Osteoblast (primary cell): ENCODE measurements around the gene ACOT8. TPM values are rescaled to one million over a fixed set of nuclear protein-coding genes. Genes with fewer than 3 reads are reported as not detected.
"Not testable (repeated sequence)": the region's sequence is repeated elsewhere in the genome, so short reads cannot be mapped to it uniquely, and the experiment has no call there.

Experiments used
- DNase-seq: peaks from one replicate; pipeline ENCODE4 v3.0.0; 2011; ENCODE audit warnings: low spot score, mixed read lengths; ENCODE audit not compliant: insufficient read length; ENCODE audit errors: missing footprints
- H2AFZ ChIP-seq: 2 replicates; pipeline ENCODE4 v1.6.0; 2011; ENCODE audit warnings: mild to moderate bottlenecking, low read length
- H3K27ac ChIP-seq: 2 replicates; pipeline ENCODE4 v1.5.1; 2011; ENCODE audit warnings: mild to moderate bottlenecking, low read depth, low read length, moderate library complexity
- H3K27me3 ChIP-seq: 2 replicates; pipeline ENCODE4 v1.6.0; 2012; ENCODE audit warnings: mild to moderate bottlenecking, control low read depth, inconsistent platforms, low read length, moderate library complexity; ENCODE audit not compliant: insufficient read depth
- H3K36me3 ChIP-seq: 2 replicates; pipeline ENCODE4 v1.5.1; 2011; ENCODE audit warnings: mild to moderate bottlenecking, low read length, control low read depth, moderate library complexity; ENCODE audit not compliant: insufficient read depth
- H3K4me1 ChIP-seq: 2 replicates; pipeline ENCODE4 v1.5.1; 2011; ENCODE audit warnings: mild to moderate bottlenecking, low read length, control low read depth, moderate library complexity; ENCODE audit not compliant: insufficient read depth
- H3K4me2 ChIP-seq: 2 replicates; pipeline ENCODE4 v1.6.0; 2011; ENCODE audit warnings: mild to moderate bottlenecking, low read length; ENCODE audit not compliant: insufficient read depth
- H3K4me3 ChIP-seq: fragments of 200-600 bp; sonication (generic); 3 replicates; pipeline ENCODE4 v1.5.1; 2012; ENCODE audit warnings: mild to moderate bottlenecking, low read length, inconsistent platforms; ENCODE audit not compliant: insufficient read depth
- H3K79me2 ChIP-seq: 2 replicates; pipeline ENCODE4 v1.6.0; 2012; ENCODE audit warnings: mild to moderate bottlenecking, low read length, control low read depth, inconsistent platforms; ENCODE audit not compliant: insufficient read depth
- H3K9me3 ChIP-seq: 2 replicates; pipeline ENCODE4 v1.5.1; 2011; ENCODE audit warnings: low read depth, low read length, control low read depth
- H4K20me1 ChIP-seq: 2 replicates; pipeline ENCODE4 v1.6.0; 2012; ENCODE audit warnings: mild to moderate bottlenecking, low read length, control low read depth; ENCODE audit not compliant: insufficient read depth
- CTCF ChIP-seq: IDR thresholded peaks from 2 replicates; pipeline ENCODE4 v1.5.1; 2011; ENCODE audit warnings: mild to moderate bottlenecking, low read depth, low read length, moderate library complexity; ENCODE audit errors: extremely low read depth
- total RNA-seq: library from RNA; depleted of rRNA; stranded (reverse); fragments of >200 nt; gene quantifications from 2 replicates; pipeline ENCODE4 v1.2.3, GENCODE V29; 2012

ACOT8 gene
- total RNA-seq, 1 donor, result 31.8 TPM

- Histone ChIP-seq H3K27me3 (no peaks in the 10 kb centered on the region), H4K20me1 (peaks cover 3% of the 10 kb centered on the region), H3K79me2 (no peaks in the 10 kb centered on the region), H3K4me2 (no peak overlapping the region), H3K4me3 (no peak overlapping the region), H3K9me3 (no peaks in the 10 kb centered on the region), H3K36me3 (peaks cover 15% of the 10 kb centered on the region), H3K4me1 (peaks cover 11% of the 10 kb centered on the region), H2AFZ (no peak overlapping the region), H3K27ac (no peak overlapping the region)
- DNase-seq, result no peak
- no peak for TF ChIP-seq CTCF
These were observed 45.1 kb upstream of the ACOT8 start for GRCh38 chr20:45902199-45902701.

- H2AFZ ChIP-seq, H3K27ac ChIP-seq, H4K20me1 ChIP-seq, DNase-seq, H3K9me3 ChIP-seq, H3K4me3 ChIP-seq, H3K79me2 ChIP-seq, H3K27me3 ChIP-seq, H3K4me2 ChIP-seq: not testable (repeated sequence)
- H3K4me1 ChIP-seq, result peaks cover 11% of the 10 kb centered on the region
- H3K36me3 ChIP-seq, result peaks cover 21% of the 10 kb centered on the region
These were observed 44.1 kb upstream of the ACOT8 start for GRCh38 chr20:45901332-45901731.

- Histone ChIP-seq H3K27me3 (no peaks in the 10 kb centered on the region), H3K4me1 (no peaks in the 10 kb centered on the region), H3K4me3 (no peak overlapping the region), H3K36me3 (peaks cover 40% of the 10 kb centered on the region), H3K27ac (no peak overlapping the region), H3K79me2 (peaks cover 5% of the 10 kb centered on the region), H2AFZ (no peak overlapping the region), H3K9me3 (no peaks in the 10 kb centered on the region), H4K20me1 (peaks cover 8% of the 10 kb centered on the region), H3K4me2 (no peak overlapping the region)
- DNase-seq, result peak; percentile 27
- no peak for TF ChIP-seq CTCF
These were observed 42.0 kb upstream of the ACOT8 start for GRCh38 chr20:45899046-45899835.

- H3K4me3 ChIP-seq, result no peak overlapping the region
- no peak overlapping the region for H3K27ac ChIP-seq
- H3K9me3 ChIP-seq, result no peaks in the 10 kb centered on the region
- no peak overlapping the region for H3K4me2 ChIP-seq
- H2AFZ ChIP-seq, result no peak overlapping the region
- H3K4me1 ChIP-seq, result no peaks in the 10 kb centered on the region
- H4K20me1 ChIP-seq, result peaks cover 8% of the 10 kb centered on the region
- H3K27me3 ChIP-seq, result no peaks in the 10 kb centered on the region
- H3K36me3 ChIP-seq, result peaks cover 47% of the 10 kb centered on the region
- TF ChIP-seq CTCF, result no peak
- peaks cover 5% of the 10 kb centered on the region for H3K79me2 ChIP-seq
- peak; percentile 9 for DNase-seq
These were observed 41.1 kb upstream of the ACOT8 start for GRCh38 chr20:45898285-45898684.
